Measurements from ENCODE around the gene CHPF2.
A peak's percentile ranks its signal among the peaks of the same experiment; 100 is the strongest.

Gene CHPF2, protein sequence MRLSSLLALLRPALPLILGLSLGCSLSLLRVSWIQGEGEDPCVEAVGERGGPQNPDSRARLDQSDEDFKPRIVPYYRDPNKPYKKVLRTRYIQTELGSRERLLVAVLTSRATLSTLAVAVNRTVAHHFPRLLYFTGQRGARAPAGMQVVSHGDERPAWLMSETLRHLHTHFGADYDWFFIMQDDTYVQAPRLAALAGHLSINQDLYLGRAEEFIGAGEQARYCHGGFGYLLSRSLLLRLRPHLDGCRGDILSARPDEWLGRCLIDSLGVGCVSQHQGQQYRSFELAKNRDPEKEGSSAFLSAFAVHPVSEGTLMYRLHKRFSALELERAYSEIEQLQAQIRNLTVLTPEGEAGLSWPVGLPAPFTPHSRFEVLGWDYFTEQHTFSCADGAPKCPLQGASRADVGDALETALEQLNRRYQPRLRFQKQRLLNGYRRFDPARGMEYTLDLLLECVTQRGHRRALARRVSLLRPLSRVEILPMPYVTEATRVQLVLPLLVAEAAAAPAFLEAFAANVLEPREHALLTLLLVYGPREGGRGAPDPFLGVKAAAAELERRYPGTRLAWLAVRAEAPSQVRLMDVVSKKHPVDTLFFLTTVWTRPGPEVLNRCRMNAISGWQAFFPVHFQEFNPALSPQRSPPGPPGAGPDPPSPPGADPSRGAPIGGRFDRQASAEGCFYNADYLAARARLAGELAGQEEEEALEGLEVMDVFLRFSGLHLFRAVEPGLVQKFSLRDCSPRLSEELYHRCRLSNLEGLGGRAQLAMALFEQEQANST

DNA sequence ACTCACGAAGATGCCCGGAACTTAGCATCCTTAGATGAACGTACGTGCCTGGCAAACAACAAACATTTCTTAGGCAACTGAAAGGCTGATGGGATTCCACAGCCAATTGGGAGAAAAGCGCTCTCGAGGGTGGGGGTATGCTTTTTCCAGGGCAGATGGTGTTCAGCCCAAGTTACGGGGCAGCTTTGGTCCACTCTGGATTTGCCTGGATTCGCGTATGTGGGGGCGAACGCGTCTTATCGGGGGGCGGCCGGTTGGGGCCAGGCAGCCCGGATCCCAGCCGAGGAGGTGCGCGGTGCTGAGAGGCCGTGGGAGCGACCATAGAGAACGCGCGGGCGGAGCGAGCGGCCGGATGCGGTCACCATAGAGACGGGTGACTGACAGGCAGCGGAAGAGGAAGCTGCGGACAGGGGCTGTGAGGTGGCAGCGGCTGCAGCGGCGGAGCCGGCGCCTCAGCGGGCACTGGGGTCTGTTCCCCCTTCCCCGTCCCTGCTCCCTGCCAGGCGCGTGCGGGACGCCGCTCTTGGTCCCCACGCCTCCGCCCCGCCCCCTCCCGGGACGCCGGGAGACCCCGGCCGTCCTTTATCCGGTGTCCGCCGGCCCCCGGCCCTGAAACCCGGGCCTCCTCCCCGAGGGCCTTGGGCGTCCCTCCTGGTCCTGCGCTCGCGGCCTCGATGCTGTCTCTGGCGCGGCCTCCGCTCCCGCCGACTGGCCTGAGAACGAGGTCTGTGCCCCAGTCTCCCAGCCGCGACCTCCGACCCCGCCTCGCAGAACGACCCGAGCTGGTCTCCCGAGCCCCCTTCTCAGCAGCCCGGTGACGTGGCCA lies at the start of gene CHPF2:
Gene CHPF2 (plus strand): TSS at position 393 of the 826 bp plus-strand sequence. CDS start 1,529 bp downstream, outside the sequence.
- FAIRE-seq (no peak), DNase-seq (ENCODE audit: insufficient read length, low spot score) (peak; percentile 95)
- TF ChIP-seq POLR2A (IDR thresholded peaks at IDR 0.05; ENCODE audit: low read depth, low read length), result peak; percentile 85

DNA sequence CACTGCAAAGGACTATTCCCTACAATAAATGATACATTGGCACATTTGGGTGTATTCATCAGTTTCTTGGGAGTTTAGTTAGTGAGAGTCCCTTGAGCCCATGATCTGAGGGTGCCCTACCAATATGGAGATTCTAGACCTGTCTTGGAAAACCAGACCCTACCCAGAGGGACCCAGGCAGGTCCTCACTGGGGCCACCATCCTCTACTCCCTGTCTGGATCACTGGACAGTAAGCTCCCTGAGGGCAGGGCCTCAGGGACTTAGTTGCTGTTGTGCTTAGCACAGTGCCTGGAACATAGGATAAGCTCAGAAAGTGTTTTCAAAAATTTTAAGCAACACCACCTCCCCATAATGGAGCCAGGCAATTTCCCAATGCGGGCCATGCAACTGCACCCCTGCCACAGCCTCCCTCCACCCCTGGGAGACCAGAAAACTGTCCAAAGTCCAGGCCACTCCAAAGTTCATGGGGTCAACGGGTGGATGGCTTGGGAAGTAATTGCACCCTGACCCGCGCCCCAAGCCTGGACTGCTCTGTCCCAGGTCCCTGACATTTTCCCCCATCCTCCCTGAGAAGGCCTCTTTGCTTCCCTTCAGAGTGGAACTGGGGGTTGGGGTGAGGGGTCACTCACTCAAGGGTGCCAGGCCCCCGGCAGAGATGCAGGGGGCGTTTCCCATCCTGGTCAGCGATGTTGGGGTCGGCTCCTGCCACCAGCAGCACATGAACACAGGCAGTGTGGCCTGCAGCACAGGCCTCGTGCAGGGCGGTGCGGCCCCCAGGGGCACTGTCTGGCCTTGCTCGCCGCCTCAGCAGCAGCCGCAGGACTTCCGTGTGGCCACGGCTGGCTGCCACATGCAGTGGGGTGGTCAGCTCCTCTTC lies 46.3 kb upstream of the CHPF2 start:
- no peak for TF ChIP-seq POLR2A (IDR thresholded peaks at IDR 0.05; ENCODE audit: low read depth, low read length)
- no peak for DNase-seq (ENCODE audit: insufficient read length, low spot score)
- no peak for FAIRE-seq

GRCh38 chr7:151186640-151187408 lies 45.5 kb upstream of the CHPF2 start, which contains the start of gene ASB10:
Gene ASB10 (minus strand): TSS chr7:151187250. CDS start chr7:151187130, 120 bp downstream.
- no peak for DNase-seq (ENCODE audit: insufficient read length, low spot score)
- FAIRE-seq, result no peak
- TF ChIP-seq POLR2A (IDR thresholded peaks at IDR 0.05; ENCODE audit: low read depth, low read length), result no peak

DNA sequence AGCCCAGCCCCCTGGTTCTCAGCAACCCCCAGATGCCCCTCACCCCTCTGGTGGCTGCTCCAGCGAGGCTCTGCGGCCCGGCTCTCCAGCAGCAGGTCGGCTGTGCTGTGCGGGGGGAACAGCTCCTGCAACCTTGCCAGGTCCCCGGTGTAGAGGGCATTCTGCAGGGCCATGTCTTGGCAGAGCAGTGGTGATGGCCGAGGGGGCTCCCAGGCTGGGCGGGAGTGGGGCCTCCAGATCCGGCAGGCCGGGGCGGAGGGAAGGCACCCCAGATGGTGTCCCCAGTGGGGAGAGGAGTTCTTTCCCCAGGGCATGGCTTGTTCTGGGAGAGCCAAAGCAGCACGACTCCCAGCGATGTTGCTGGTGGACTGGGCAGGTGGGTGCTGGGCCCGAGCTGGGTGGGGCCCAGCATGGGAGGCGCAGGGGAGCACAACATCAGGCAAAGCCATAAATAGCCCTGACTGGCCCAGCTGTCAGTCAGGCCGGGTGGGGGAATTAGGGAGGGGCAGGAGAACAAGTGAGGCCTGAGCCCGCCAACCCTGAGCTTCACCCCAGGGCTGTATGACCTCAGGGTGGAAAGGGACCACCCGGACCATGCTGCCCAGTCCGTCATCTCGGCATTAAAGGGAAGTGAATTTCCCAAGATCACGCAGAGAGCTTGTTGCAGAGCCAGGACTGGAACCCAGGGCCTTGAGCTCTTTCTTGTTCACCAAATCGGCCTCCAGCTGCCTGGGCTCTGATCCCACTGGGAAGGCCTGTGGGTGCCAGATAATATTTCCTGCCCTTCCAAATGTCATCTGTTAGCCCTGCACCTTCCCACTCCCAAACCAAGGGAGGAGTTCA lies 44.7 kb upstream of the CHPF2 start:
- no peak for TF ChIP-seq POLR2A (IDR thresholded peaks at IDR 0.05; ENCODE audit: low read depth, low read length)
- FAIRE-seq (no peak), DNase-seq (ENCODE audit: insufficient read length, low spot score) (no peak)

- DNase-seq (ENCODE audit: insufficient read length, low spot score), result no peak
- no peak for TF ChIP-seq POLR2A (IDR thresholded peaks at IDR 0.05; ENCODE audit: low read depth, low read length)
- FAIRE-seq, result no peak
Observed at GRCh38 chr7:151188252-151188542, 44.1 kb upstream of the CHPF2 start.

DNA sequence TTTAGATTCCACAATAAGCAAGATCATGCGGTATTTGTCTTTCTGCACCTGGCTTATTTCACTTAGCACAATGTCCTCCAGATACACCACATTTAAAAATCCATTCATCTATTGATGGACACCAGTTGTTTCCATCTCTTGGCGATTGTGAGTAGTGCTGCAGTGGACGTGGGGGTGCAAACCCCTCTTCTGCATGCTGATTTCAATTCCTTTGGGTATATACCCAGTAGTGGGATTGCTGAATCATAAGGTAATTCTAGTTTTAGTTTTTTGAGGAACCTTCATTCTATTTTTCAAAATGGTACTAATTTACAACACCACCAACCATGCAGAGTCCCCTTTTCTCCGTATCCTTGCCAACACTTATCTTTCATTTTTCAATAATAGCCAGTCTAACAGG lies 43.2 kb upstream of the CHPF2 start:
- TF ChIP-seq POLR2A (IDR thresholded peaks at IDR 0.05; ENCODE audit: low read depth, low read length), result no peak
- no peak for FAIRE-seq

GRCh38 chr7:151191544-151191943 lies 40.7 kb upstream of the CHPF2 start:
- TF ChIP-seq POLR2A (IDR thresholded peaks at IDR 0.05; ENCODE audit: low read depth, low read length), result no peak
- DNase-seq (ENCODE audit: insufficient read length, low spot score) (no peak), FAIRE-seq (no peak)

More for the DNA sequence above, 43.2 kb upstream of the CHPF2 start:
- no peak for DNase-seq (ENCODE audit: insufficient read length, low spot score)

GRCh38 chr7:151192002-151192539 lies 40.2 kb upstream of the CHPF2 start:
- DNase-seq (ENCODE audit: insufficient read length, low spot score), result no peak
- FAIRE-seq, result no peak
- TF ChIP-seq POLR2A (IDR thresholded peaks at IDR 0.05; ENCODE audit: low read depth, low read length), result no peak

DNA sequence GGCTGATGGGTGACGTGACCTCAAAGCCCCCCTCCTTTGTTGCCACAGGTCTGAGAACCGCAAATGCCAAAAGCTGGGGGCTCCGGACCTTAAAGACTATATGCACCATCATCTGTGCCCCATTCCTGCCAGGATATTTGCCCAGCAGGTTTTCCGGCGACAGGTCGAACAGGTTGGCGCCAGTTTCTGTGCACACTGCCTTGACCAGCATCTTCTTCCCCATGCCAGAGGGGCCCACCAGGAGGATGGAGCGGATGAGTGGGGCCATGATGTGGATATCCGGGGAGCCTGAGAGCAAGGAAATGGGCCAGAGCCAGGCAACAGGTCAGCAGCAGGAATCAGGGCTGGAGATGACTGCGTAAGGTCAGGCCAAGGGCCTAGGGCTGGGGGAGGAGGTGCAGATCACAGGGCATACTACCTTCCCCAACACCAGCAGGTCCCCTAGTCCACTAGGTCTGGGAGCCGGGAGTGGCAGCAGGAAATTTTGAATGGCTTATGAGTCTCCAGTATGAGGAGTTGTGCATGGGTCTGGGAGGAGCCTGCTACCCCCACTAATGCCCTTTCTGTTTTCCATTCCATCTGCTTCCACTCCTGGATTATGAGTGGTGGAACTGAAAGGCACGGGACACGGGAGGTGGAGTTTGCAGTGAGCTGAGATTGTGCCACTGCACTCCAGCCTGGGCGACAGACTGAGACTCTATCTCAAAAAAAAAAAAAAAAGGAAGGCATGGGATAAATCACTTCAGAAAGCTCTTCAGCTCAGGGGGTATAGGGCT lies 38.9 kb upstream of the CHPF2 start:
- no peak for TF ChIP-seq POLR2A (IDR thresholded peaks at IDR 0.05; ENCODE audit: low read depth, low read length)
- FAIRE-seq, result no peak
- DNase-seq (ENCODE audit: insufficient read length, low spot score), result no peak

- TF ChIP-seq POLR2A (IDR thresholded peaks at IDR 0.05; ENCODE audit: low read depth, low read length), result no peak
- FAIRE-seq, result no peak
- no peak for DNase-seq (ENCODE audit: insufficient read length, low spot score)
Observed at GRCh38 chr7:151194188-151194587, 38.1 kb upstream of the CHPF2 start.

Measured in H54 (cell line).